Cardiac muscle cell (in vitro differentiated cells and primary cell): ENCODE results near the gene FAM184B. TPM values are rescaled to one million over a fixed set of nuclear protein-coding genes. Genes with fewer than 3 reads are reported as not detected.

ENCODE experiments used
- DNase-seq, 2 donors: peaks; one replicate each; pipeline versions ENCODE4 v3.0.0 to v3.0.0-alpha.2; 2010 to 2017; ENCODE audit warnings: low read depth in 1 of 2, low spot score in 1 of 2
- H3K27ac ChIP-seq: fragments of 200-600 bp; sonication (generic); 2 replicates; pipeline ENCODE4 v1.5.1; 2016
- H3K27me3 ChIP-seq: fragments of 200-600 bp; sonication (generic); 2 replicates; pipeline ENCODE4 v1.6.0; 2016; ENCODE audit warnings: control low read depth
- H3K36me3 ChIP-seq: fragments of 200-600 bp; sonication (generic); 2 replicates; pipeline ENCODE4 v1.5.1; 2016; ENCODE audit warnings: control low read depth
- H3K4me1 ChIP-seq: fragments of 200-600 bp; sonication (generic); 2 replicates; pipeline ENCODE4 v1.8.1; 2017; ENCODE audit warnings: low read depth, mild to moderate bottlenecking, mixed run types
- H3K4me3 ChIP-seq: fragments of 200-600 bp; sonication (generic); 2 replicates; pipeline ENCODE4 v1.5.1; 2016; ENCODE audit warnings: mild to moderate bottlenecking
- H3K9me3 ChIP-seq: fragments of 200-600 bp; sonication (generic); 2 replicates; pipeline ENCODE4 v1.5.1; 2017; ENCODE audit warnings: low read depth, mild to moderate bottlenecking, control low read depth
- CTCF ChIP-seq: IDR thresholded peaks from 2 replicates; pipeline ENCODE4 v1.5.1; 2012; ENCODE audit warnings: low read depth, mild to moderate bottlenecking, low read length
- polyA plus RNA-seq: library from polyadenylated mRNA; unstranded; fragments of >200 nt; fragmentation: Nextera tagmentation; extraction: Ambion mirVana; gene quantifications from 2 replicates; pipeline ENCODE4 v1.2.1, GENCODE V29; 2016
- total RNA-seq: library from RNA; depleted of rRNA; stranded (reverse); fragments of >200 nt; gene quantifications from 2 replicates; pipeline ENCODE4 v1.2.3, GENCODE V29; 2016

Gene FAM184B
- total and polyA plus RNA-seq, 2 experiments from 2014 or later, result not detected

GRCh38 chr4:17670423-17670822 is 111.0 kb downstream of the FAM184B start:
- DNase-seq, result no peak
- Histone ChIP-seq H3K9me3 (no peaks in the 10 kb centered on the region), H3K27me3 (no peaks in the 10 kb centered on the region), H3K36me3 (no peaks in the 10 kb centered on the region), H3K4me1 (no peaks in the 10 kb centered on the region), H3K4me3 (no peak overlapping the region), H3K27ac (no peak overlapping the region)
- TF ChIP-seq CTCF, result no peak

GRCh38 chr4:17667653-17668201 is 113.7 kb downstream of the FAM184B start:
- no peak for DNase-seq
- H3K4me1 ChIP-seq, result no peaks in the 10 kb centered on the region
- H3K4me3 ChIP-seq, result no peak overlapping the region
- H3K27me3 ChIP-seq, result no peaks in the 10 kb centered on the region
- H3K9me3 ChIP-seq, result no peaks in the 10 kb centered on the region
- no peaks in the 10 kb centered on the region for H3K36me3 ChIP-seq
- TF ChIP-seq CTCF, result no peak
- H3K27ac ChIP-seq, result no peak overlapping the region

- no peak for TF ChIP-seq CTCF
- H3K27me3 ChIP-seq, result no peaks in the 10 kb centered on the region
- DNase-seq, result no peak
- no peaks in the 10 kb centered on the region for H3K9me3 ChIP-seq
- no peak overlapping the region for H3K4me3 ChIP-seq
- H3K4me1 ChIP-seq, result no peaks in the 10 kb centered on the region
- H3K27ac ChIP-seq, result no peak overlapping the region
- H3K36me3 ChIP-seq, result no peaks in the 10 kb centered on the region
These were observed 114.2 kb downstream of the FAM184B start for GRCh38 chr4:17667253-17667652.

- H3K4me1 ChIP-seq, result no peaks in the 10 kb centered on the region
- H3K27ac ChIP-seq, result no peak overlapping the region
- no peaks in the 10 kb centered on the region for H3K9me3 ChIP-seq
- H3K27me3 ChIP-seq, result no peaks in the 10 kb centered on the region
- H3K4me3 ChIP-seq, result no peak overlapping the region
- DNase-seq, result no peak
- no peak for TF ChIP-seq CTCF
- no peaks in the 10 kb centered on the region for H3K36me3 ChIP-seq
These were observed 115.6 kb downstream of the FAM184B start for GRCh38 chr4:17665852-17666251.

GRCh38 chr4:17665346-17665745 is 116.1 kb downstream of the FAM184B start:
- TF ChIP-seq CTCF, result no peak
- Histone ChIP-seq H3K9me3 (no peaks in the 10 kb centered on the region), H3K27ac (no peak overlapping the region), H3K27me3 (no peaks in the 10 kb centered on the region), H3K4me3 (no peak overlapping the region), H3K4me1 (no peaks in the 10 kb centered on the region), H3K36me3 (no peaks in the 10 kb centered on the region)
- DNase-seq, result no peak

- Histone ChIP-seq H3K27ac (no peak overlapping the region), H3K9me3 (no peaks in the 10 kb centered on the region), H3K4me3 (no peak overlapping the region), H3K4me1 (no peaks in the 10 kb centered on the region), H3K27me3 (no peaks in the 10 kb centered on the region), H3K36me3 (no peaks in the 10 kb centered on the region)
- DNase-seq, result no peak
- no peak for TF ChIP-seq CTCF
These were observed 116.7 kb downstream of the FAM184B start for GRCh38 chr4:17664755-17665154.
